HG03354 (cell line): ENCODE data around the gene TBX5.

Experiments
- ATAC-seq: cut with Tn5 transposase; IDR thresholded peaks from one replicate; pipeline ENCODE4 v1.9.1; 2021; ENCODE audit warnings: mild to moderate bottlenecking; ENCODE audit not compliant: unreplicated experiment, poor library complexity, severe bottlenecking

TBX5 gene

GRCh38 chr12:114405519-114406271 lies at the start of gene TBX5:
TSS of gene TBX5 (minus strand) at chr12:114406144. CDS start at chr12:114403898, 2,246 bp downstream.
- ATAC-seq = no peak

- ATAC-seq = no peak
These were observed 45.7 kb upstream of the TBX5 start for GRCh38 chr12:114451657-114452056.

- ATAC-seq = no peak
These were observed 44.8 kb upstream of the TBX5 start for GRCh38 chr12:114450515-114451300.

- ATAC-seq = no peak
These were observed 44.1 kb upstream of the TBX5 start for GRCh38 chr12:114450019-114450418.

GRCh38 chr12:114448618-114448933 lies 42.6 kb upstream of the TBX5 start:
- no peak for ATAC-seq

GRCh38 chr12:114447799-114448617 lies 42.1 kb upstream of the TBX5 start:
- ATAC-seq = no peak

- no peak for ATAC-seq
These were observed 41.4 kb upstream of the TBX5 start for GRCh38 chr12:114447274-114447716.

GRCh38 chr12:114445401-114446323 lies 39.7 kb upstream of the TBX5 start:
- no peak for ATAC-seq

- ATAC-seq = no peak
These were observed 38.7 kb upstream of the TBX5 start for GRCh38 chr12:114444422-114445279.

GRCh38 chr12:114443607-114444421 lies 37.9 kb upstream of the TBX5 start:
- ATAC-seq = no peak

- no peak for ATAC-seq
These were observed 36.6 kb upstream of the TBX5 start for GRCh38 chr12:114442578-114442977.

- ATAC-seq = no peak
These were observed 35.6 kb upstream of the TBX5 start for GRCh38 chr12:114441545-114441944.

GRCh38 chr12:114441039-114441383 lies 35.1 kb upstream of the TBX5 start:
- no peak for ATAC-seq

- no peak for ATAC-seq
These were observed 34.5 kb upstream of the TBX5 start for GRCh38 chr12:114440270-114441038.

- ATAC-seq = no peak
These were observed 33.9 kb upstream of the TBX5 start for GRCh38 chr12:114439817-114440216.

- no peak for ATAC-seq
These were observed 33.3 kb upstream of the TBX5 start for GRCh38 chr12:114439261-114439683.

- ATAC-seq = no peak
These were observed 32.8 kb upstream of the TBX5 start for GRCh38 chr12:114438635-114439256.
